NCI-H748 treated with DMSO at 0.1 percent for 48 hours (cell line): ENCODE data around the gene HS3ST4.

Experiments
- DNase-seq: peaks from one replicate; lab custom pipeline; 2025; lab: John Stamatoyannopoulos, UW

HS3ST4 gene

GRCh38 chr16:25691519-25692091 is at the start of gene HS3ST4:
Gene HS3ST4, plus strand, starts transcription at chr16:25691959.
- DNase-seq, result no peak

DNA sequence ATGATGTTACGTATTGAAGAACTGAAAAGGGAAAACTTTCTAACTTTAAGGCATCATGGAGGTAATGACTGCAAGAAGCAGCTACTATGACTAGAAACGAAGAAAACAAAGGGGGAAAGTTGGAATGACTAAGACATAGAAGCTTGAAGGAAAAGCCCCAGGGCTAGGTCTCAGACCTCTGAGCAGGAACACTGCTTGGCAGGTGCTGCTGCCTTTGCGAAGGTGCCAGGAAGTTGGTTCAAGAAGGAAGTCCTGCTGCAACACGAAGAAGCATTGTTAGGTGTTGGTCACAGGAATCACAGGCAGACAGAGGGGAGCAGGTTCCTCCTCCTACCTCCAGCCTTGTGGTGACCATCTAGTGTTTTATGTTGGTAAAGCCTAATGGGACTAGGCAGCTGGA is 48.1 kb upstream of the HS3ST4 start:
- no peak for DNase-seq

DNA sequence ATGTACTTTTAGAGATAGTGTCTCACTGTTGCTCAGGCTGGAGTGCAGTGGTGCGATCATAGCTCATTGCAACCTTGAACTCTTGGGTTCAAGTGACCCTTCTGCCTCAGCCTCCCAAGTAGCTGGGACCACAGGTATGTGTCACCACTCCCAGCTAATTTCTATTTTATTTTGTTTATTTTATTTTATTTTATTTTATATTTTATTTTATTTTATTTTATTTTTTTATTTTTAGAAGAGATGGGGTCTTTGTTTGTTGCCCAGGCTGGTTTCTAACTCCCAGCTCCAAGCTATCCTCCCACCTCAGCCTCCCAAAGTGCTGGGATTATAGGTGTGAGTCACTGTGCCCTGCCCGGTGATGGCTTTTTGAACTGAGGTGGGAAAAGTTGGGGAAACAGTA is 35.1 kb upstream of the HS3ST4 start:
- DNase-seq, result no peak

GRCh38 chr16:25676820-25677219 is 14.9 kb upstream of the HS3ST4 start:
- no peak for DNase-seq

DNA sequence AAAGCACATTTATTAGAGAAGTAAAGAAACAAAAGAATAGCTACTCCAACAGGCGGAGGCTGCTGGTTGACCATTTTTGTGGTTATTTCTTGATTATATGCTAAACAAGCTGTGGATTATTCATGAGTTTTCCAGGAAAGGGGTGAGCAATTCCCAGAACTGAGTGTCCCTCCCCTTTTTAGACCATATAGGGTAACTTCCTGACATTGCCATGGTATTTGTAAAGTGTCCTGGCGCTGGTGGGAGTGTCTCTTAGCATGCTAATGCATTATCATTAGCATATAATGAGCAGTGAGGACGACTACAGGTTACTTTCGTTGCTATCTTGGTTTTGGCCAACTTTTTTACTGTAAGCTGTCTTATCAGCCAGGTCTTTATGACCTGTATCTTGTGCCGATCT is 12.2 kb upstream of the HS3ST4 start:
- DNase-seq, result no peak

DNA sequence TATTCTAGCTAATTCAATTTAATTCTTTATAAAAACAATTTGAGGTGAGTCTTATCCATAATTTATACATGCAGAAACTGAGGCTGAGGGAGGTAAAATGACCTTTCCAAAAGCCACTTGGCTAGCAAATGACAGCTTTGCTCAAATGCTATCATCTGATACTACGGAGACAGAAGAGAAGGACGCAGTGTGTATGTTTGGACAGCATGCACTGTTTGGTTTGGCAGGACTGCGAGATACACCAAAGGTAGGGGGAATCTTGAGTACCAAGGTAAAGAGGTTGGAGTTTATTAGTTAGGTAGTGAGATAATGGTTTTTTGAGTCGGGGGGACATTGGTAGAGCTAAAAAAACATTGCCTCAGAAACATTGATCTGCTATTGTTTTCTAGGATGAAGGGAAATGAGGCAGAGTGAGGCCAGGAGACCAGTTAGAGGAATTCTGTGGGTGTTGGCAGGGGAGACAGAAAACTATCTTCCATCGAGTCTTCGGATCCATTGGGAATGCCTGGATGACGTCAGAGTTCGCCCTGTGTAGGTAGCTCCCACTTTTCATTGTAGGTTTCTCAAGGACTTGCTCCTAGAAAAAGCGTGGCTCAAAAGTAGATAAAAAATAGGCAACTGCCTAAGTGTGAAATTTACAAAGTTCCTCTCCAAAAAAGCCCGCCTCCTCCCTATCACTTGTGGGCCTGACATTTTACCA is 2.5 kb upstream of the HS3ST4 start:
- no peak for DNase-seq

DNA sequence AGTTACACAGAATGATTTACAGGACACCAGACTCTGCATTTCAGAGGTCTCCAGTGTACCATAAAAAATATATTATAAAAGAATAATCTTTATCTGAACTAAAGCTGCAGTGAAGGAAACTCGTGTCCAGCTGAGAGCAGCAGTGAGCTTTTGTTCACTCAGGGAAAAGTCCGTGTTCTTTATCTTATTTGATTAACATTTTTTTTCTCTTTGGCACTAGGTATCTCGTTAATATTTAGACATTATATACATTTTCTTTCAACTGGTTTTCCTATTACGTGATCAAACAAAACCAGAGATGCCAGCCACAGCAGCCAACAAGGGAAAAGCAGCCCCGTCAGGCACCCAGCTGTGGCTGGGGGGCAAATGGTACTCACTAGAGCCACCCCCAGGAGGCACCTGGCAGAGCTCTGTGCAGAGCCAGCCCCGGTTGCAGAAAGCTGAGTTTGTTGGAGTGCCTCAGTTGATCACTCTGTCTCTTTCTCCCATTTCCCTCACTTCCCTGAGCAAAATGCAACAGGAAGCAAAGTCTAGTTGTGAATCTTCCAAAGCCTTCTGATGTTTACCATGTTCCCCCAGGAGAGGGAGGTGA is 1.1 kb upstream of the HS3ST4 start:
- no peak for DNase-seq

DNA sequence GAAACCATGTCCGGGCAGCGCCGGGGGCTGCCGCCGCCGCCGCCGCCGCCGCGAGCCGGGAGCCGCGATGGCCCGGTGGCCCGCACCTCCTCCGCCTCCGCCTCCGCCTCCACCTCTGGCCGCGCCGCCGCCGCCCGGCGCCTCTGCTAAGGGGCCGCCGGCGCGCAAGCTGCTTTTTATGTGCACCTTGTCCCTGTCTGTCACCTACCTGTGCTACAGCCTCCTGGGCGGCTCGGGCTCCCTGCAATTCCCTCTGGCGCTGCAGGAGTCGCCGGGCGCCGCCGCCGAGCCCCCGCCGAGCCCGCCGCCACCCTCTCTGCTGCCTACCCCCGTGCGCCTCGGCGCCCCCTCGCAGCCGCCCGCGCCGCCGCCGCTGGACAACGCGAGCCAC is 587 bp downstream of the HS3ST4 start:
- DNase-seq, result no peak

DNA sequence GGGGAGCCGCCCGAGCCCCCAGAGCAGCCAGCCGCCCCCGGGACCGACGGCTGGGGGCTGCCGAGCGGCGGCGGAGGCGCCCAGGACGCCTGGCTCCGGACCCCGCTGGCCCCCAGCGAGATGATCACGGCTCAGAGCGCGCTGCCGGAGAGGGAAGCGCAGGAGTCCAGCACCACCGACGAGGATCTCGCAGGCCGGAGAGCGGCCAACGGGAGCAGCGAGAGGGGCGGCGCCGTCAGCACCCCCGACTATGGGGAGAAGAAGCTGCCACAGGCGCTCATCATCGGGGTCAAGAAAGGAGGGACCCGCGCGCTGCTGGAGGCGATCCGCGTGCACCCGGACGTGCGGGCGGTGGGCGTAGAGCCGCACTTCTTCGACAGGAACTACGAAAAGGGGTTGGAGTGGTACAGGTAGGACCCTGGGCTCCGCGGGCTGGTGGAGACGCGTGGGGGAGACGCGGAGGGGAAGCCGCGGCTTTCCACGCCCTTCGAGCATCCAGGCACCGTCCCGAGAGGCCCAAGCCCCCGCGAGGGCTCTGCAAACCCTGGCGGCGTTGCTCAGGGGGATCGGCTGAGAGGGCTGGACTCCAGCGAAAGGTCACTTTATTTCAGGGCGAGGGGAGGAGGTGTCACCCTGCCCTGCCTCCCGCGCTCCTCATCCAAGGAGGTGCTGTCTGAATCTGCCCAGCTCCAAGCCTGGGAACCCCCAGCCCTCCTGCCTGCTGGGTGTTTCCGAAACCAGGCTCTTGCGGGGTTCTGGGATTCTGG is 1.2 kb downstream of the HS3ST4 start:
- no peak for DNase-seq

DNA sequence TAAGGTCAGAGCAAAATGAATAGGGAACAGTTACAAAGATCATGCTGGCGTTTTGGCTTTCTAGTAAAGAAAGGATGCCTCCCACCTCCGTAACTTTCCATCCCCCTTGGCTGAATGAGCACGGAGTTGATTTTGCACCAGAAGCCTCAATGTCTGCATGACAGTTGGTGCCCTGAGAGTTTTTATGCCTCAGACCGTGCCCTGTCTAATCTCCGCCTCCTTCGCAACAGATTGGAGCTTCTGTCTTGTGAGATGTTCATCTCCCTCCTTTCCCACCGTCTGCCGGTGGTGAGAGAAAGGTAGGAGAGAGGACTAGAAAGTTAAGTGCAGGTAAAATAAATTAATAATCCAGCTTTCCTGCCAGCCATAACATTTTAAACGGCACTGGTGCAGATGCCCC is 1.9 kb downstream of the HS3ST4 start:
- DNase-seq, result no peak

DNA sequence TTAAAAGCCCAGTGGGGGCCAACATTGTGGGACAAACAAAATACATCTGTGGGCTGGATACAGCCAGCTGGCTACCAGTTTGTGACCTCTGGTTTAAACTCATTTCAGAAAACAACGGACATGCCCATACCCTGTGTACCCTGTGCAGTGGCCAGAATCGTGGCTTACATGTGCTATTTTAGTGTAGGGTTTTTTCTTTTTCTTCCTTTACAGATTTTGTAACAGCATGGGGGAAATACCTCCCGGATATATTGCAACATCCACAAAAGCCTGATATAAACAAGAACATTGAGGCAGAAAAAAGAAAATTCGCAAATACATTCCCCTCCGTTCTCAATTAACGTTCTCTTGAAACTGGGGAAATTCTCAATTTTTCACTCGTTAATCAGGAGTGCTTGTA is 7.3 kb downstream of the HS3ST4 start:
- DNase-seq, result no peak

DNA sequence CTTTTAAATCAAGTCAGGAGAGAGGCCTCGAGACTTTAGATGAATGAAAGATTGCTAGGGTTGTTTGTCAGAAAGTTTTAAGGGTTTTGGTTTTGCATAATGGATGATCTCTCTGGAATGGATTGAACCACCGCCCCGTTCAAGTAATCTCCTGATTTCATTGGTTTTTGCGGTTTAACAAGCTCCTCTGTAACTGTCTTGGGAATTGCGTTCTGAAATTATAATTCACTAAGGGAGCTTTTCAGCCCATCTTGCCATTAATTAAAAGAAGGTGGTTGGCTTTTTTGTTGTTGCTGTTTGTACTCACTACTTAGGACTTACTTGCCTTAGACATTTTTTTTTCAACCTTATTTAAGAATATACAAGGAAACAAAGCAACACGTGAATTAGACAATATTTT is 8.8 kb downstream of the HS3ST4 start:
- no peak for DNase-seq

GRCh38 chr16:25707553-25707952 is 15.8 kb downstream of the HS3ST4 start:
- DNase-seq, result no peak

GRCh38 chr16:25707982-25708583 is 16.3 kb downstream of the HS3ST4 start:
- DNase-seq, result no peak

DNA sequence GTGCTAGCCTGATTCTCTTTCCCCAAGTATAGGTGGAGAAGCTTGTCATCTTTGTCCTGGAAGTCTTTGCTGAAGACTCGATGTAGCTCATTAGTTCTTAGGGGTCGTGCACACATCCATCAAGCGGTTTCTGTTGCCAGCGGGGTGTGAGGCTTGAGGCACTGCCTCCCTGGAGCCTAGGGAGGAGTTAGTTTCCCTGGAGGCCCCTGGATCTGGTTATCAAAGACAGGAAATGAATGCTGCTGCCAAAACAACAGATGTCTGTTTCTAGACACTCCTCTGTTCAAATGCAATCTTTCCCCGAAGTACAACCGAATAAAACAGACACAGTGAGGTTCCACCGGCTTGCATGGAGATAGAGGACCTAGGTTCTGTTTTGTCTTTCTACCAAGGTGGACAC is 17.5 kb downstream of the HS3ST4 start:
- DNase-seq, result no peak

- no peak for DNase-seq
These were observed 22.2 kb downstream of the HS3ST4 start for GRCh38 chr16:25713785-25714570.

DNA sequence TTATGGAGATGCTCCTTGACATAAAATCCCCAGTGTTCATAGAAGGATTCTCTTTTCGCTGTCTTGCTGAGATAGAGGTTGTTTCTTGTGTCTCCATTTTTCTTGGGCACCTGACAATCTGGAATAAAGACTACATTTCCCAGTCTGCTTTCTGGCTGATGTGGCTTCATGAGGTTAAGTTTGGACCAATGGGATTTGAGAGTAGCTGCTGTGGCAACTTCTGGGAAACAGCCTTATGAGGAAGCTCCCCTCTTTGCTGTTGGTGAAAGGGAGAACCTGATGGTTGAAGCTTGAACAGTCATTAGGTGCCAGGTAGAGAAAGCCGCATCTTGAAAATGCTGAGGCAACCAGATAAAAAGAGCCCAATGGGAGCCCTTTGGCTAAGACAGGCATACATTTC is 24.4 kb downstream of the HS3ST4 start:
- DNase-seq, result no peak

GRCh38 chr16:25721439-25721838 is 29.7 kb downstream of the HS3ST4 start:
- DNase-seq, result no peak

GRCh38 chr16:25726430-25727098 is 34.8 kb downstream of the HS3ST4 start:
- no peak for DNase-seq

GRCh38 chr16:25729188-25729915 is 37.6 kb downstream of the HS3ST4 start:
- no peak for DNase-seq

- no peak for DNase-seq
These were observed 38.6 kb downstream of the HS3ST4 start for GRCh38 chr16:25730396-25730795.
